Osteocyte (in vitro differentiated cells): ENCODE data around the gene NINL. TPM values are rescaled to one million over a fixed set of nuclear protein-coding genes. Genes with fewer than 3 reads are reported as not detected.

Source experiments
- DNase-seq: peaks from one replicate; pipeline ENCODE4 v3.0.0; 2021; ENCODE audit warnings: mixed read lengths; ENCODE audit not compliant: unreplicated experiment; ENCODE audit errors: extremely low spot score
- H3K27ac Mint-ChIP-seq: one replicate; pipeline ENCODE4 v1.8.0; 2021; ENCODE audit warnings: mild to moderate bottlenecking, mixed read lengths; ENCODE audit not compliant: unreplicated experiment
- H3K27me3 Mint-ChIP-seq: one replicate; pipeline ENCODE4 v1.8.0; 2021; ENCODE audit warnings: mixed read lengths; ENCODE audit not compliant: unreplicated experiment
- H3K36me3 Mint-ChIP-seq: one replicate; pipeline ENCODE4 v1.8.0; 2021; ENCODE audit warnings: mixed read lengths; ENCODE audit not compliant: unreplicated experiment
- H3K4me1 Mint-ChIP-seq: one replicate; pipeline ENCODE4 v1.8.0; 2021; ENCODE audit warnings: mixed read lengths; ENCODE audit not compliant: unreplicated experiment
- H3K4me3 Mint-ChIP-seq: one replicate; pipeline ENCODE4 v1.8.0; 2021; ENCODE audit warnings: mild to moderate bottlenecking, moderate library complexity, mixed read lengths; ENCODE audit not compliant: unreplicated experiment
- H3K9me3 Mint-ChIP-seq: one replicate; pipeline ENCODE4 v1.8.0; 2021; ENCODE audit warnings: mixed read lengths; ENCODE audit not compliant: unreplicated experiment
- CTCF ChIP-seq: fragments of 200-600 bp; sonication (generic); IDR thresholded peaks from 2 replicates; pipeline ENCODE4 v1.5.0; 2021; ENCODE audit warnings: antibody characterized with exemption, mild to moderate bottlenecking, moderate library complexity
- total RNA-seq: library from RNA; stranded (reverse); gene quantifications from 2 replicates; pipeline ENCODE4 v1.2.1, GENCODE V29; 2021

Gene NINL
- total RNA-seq, 1 donor from 2014 or later, result 20.8 TPM

- no peak for DNase-seq
- Mint-ChIP-seq H3K36me3 (peaks cover 29% of the 10 kb centered on the region), H3K9me3 (no peaks in the 10 kb centered on the region), H3K4me1 (peaks cover 8% of the 10 kb centered on the region), H3K27ac (no peak overlapping the region), H3K27me3 (no peaks in the 10 kb centered on the region), H3K4me3 (no peak overlapping the region)
- no peak for TF ChIP-seq CTCF
Measured at GRCh38 chr20:25484911-25485511, 100.3 kb downstream of the NINL start.

GRCh38 chr20:25484224-25484846 lies 101.0 kb downstream of the NINL start:
- DNase-seq, result no peak
- Mint-ChIP-seq H3K4me1 (peaks cover 8% of the 10 kb centered on the region), H3K9me3 (no peaks in the 10 kb centered on the region), H3K27me3 (no peaks in the 10 kb centered on the region), H3K27ac (no peak overlapping the region), H3K36me3 (peaks cover 29% of the 10 kb centered on the region), H3K4me3 (no peak overlapping the region)
- TF ChIP-seq CTCF, result no peak

GRCh38 chr20:25483431-25484132 lies 101.7 kb downstream of the NINL start:
- no peak for TF ChIP-seq CTCF
- H3K9me3 Mint-ChIP-seq, result no peaks in the 10 kb centered on the region
- no peak overlapping the region for H3K27ac Mint-ChIP-seq
- peaks cover 8% of the 10 kb centered on the region for H3K4me1 Mint-ChIP-seq
- H3K4me3 Mint-ChIP-seq, result no peak overlapping the region
- peaks cover 31% of the 10 kb centered on the region for H3K36me3 Mint-ChIP-seq
- H3K27me3 Mint-ChIP-seq, result no peaks in the 10 kb centered on the region
- no peak for DNase-seq

GRCh38 chr20:25481918-25482253 lies 103.4 kb downstream of the NINL start:
- Mint-ChIP-seq H3K4me1 (peaks cover 8% of the 10 kb centered on the region), H3K36me3 (peaks cover 38% of the 10 kb centered on the region), H3K9me3 (no peaks in the 10 kb centered on the region), H3K27me3 (no peaks in the 10 kb centered on the region), H3K27ac (no peak overlapping the region), H3K4me3 (no peak overlapping the region)
- TF ChIP-seq CTCF, result no peak
- no peak for DNase-seq

- peaks cover 38% of the 10 kb centered on the region for H3K36me3 Mint-ChIP-seq
Measured at GRCh38 chr20:25481235-25481917, 104.0 kb downstream of the NINL start.

More at GRCh38 chr20:25481235-25481917, 104.0 kb downstream of the NINL start:
- no peaks in the 10 kb centered on the region for H3K9me3 Mint-ChIP-seq
- no peak for TF ChIP-seq CTCF
- peaks cover 6% of the 10 kb centered on the region for H3K4me1 Mint-ChIP-seq
- H3K4me3 Mint-ChIP-seq, result no peak overlapping the region
- H3K27ac Mint-ChIP-seq, result no peak overlapping the region
- no peaks in the 10 kb centered on the region for H3K27me3 Mint-ChIP-seq
- DNase-seq, result no peak
